GM19035 (cell line): ENCODE measurements around the gene CNOT8.

Source experiments
- ATAC-seq: cut with Tn5 transposase; IDR thresholded peaks from one replicate; pipeline ENCODE4 v1.9.1; 2021; ENCODE audit not compliant: unreplicated experiment

Gene CNOT8

GRCh38 chr5:154863291-154864080 lies 5.1 kb downstream of the CNOT8 start:
- ATAC-seq: no peak

- ATAC-seq: no peak
Observed at GRCh38 chr5:154865466-154866184, 7.2 kb downstream of the CNOT8 start.

- ATAC-seq: no peak
Observed at GRCh38 chr5:154866841-154867240, 8.4 kb downstream of the CNOT8 start.

- no peak for ATAC-seq
Observed at GRCh38 chr5:154868702-154869101, 10.3 kb downstream of the CNOT8 start.

- no peak for ATAC-seq
Observed at GRCh38 chr5:154871734-154872133, 13.3 kb downstream of the CNOT8 start.

- no peak for ATAC-seq
Observed at GRCh38 chr5:154873791-154874331, 15.4 kb downstream of the CNOT8 start.

GRCh38 chr5:154878642-154879335 lies 20.4 kb downstream of the CNOT8 start:
- ATAC-seq: no peak

GRCh38 chr5:154881986-154882385 lies 23.6 kb downstream of the CNOT8 start:
- no peak for ATAC-seq

GRCh38 chr5:154884424-154884823 lies 26.0 kb downstream of the CNOT8 start:
- no peak for ATAC-seq

- no peak for ATAC-seq
Observed at GRCh38 chr5:154885439-154885838, 27.0 kb downstream of the CNOT8 start.

GRCh38 chr5:154892369-154892771 lies 33.9 kb downstream of the CNOT8 start:
- no peak for ATAC-seq

- no peak for ATAC-seq
Observed at GRCh38 chr5:154893381-154893780, 35.0 kb downstream of the CNOT8 start.

- ATAC-seq: no peak
Observed at GRCh38 chr5:154895606-154896561, 37.5 kb downstream of the CNOT8 start.

- no peak for ATAC-seq
Observed at GRCh38 chr5:154896562-154897165, 38.2 kb downstream of the CNOT8 start.

- no peak for ATAC-seq
Observed at GRCh38 chr5:154898210-154898609, 39.8 kb downstream of the CNOT8 start.

GRCh38 chr5:154899151-154899816 lies 40.9 kb downstream of the CNOT8 start:
- no peak for ATAC-seq

GRCh38 chr5:154900066-154900465 lies 41.6 kb downstream of the CNOT8 start:
- ATAC-seq: no peak

GRCh38 chr5:154901276-154901675 lies 42.8 kb downstream of the CNOT8 start:
- ATAC-seq: no peak

GRCh38 chr5:154901913-154902312 lies 43.5 kb downstream of the CNOT8 start:
- no peak for ATAC-seq
